Mammary epithelial cell (primary cell): ENCODE data around the gene RARRES2.

Experiments used
- EZH2 ChIP-seq: IDR thresholded peaks from 2 replicates; pipeline ENCODE4 v1.6.1; 2012; ENCODE audit warnings: low read length, inconsistent platforms, borderline replicate concordance
- TF ChIP-seq, protein P1 (sequence below), 2 donors: IDR thresholded peaks in 1 of 2; conservative IDR thresholded peaks in 1 of 2; 2 replicates each; pipeline ENCODE4 v1.5.1; 2011 to 2012; ENCODE audit warnings: inconsistent platforms in 2 of 2, low read length in 2 of 2, mild to moderate bottlenecking in 2 of 2, control low read depth in 1 of 2, low read depth in 1 of 2; ENCODE audit not compliant: insufficient read depth in 1 of 2; ENCODE audit errors: extremely low read depth in 1 of 2

DNA sequence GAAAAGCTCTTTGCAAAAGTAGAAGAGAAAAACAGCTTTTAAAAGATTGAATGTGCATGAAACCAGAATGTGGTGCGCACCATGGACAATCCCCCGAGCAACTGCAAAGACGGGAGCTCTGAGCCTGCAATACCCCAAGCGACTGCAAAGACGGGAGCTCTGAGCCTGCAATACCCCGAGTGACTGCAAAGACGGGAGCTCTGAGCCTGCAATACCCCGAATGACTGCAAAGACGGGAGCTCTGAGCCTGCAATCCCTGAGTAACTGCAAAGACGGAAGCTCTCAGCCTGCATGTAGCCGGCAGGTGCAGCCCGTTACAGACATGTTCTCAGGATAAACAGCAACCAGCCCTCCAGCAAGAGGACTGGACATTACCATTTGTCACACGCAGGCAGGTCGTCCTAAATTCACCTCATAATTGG, 43.9 kb upstream of the RARRES2 start:
- TF ChIP-seq, protein P1, sequence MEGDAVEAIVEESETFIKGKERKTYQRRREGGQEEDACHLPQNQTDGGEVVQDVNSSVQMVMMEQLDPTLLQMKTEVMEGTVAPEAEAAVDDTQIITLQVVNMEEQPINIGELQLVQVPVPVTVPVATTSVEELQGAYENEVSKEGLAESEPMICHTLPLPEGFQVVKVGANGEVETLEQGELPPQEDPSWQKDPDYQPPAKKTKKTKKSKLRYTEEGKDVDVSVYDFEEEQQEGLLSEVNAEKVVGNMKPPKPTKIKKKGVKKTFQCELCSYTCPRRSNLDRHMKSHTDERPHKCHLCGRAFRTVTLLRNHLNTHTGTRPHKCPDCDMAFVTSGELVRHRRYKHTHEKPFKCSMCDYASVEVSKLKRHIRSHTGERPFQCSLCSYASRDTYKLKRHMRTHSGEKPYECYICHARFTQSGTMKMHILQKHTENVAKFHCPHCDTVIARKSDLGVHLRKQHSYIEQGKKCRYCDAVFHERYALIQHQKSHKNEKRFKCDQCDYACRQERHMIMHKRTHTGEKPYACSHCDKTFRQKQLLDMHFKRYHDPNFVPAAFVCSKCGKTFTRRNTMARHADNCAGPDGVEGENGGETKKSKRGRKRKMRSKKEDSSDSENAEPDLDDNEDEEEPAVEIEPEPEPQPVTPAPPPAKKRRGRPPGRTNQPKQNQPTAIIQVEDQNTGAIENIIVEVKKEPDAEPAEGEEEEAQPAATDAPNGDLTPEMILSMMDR (conservative IDR thresholded peaks at IDR 0.05 in 1 of 2, IDR thresholded peaks at IDR 0.05 in 1 of 2; ENCODE audit: extremely low read depth in 1 of 2, insufficient read depth in 1 of 2, low read depth in 1 of 2, low read length in 2 of 2), result no peak
- TF ChIP-seq EZH2, result no peak
